MCF 10A (cell line): ENCODE results near the gene NWD2. TPM values are rescaled to one million over a fixed set of nuclear protein-coding genes. Genes with fewer than 3 reads are reported as not detected.

ENCODE experiments used
- BruUV-seq: library from RNA; stranded (reverse); fragments of 400-500 nt; replicated peaks from 2 replicates; lab custom pipeline; 2021; lab: Mats Ljungman, UMichigan
- CTCF ChIA-PET: fragments of 300-600 bp; sonication (Branson Sonifier 250); formaldehyde crosslinking; extraction: SDS; loops from one replicate; lab custom pipeline; 2021; ENCODE audit warnings: antibody characterized with exemption, inconsistent platforms; lab: Yijun Ruan, JAX
- POLR2A ChIA-PET: fragments of 300-600, 350-650 bp; sonication (Branson Sonifier 250); formaldehyde crosslinking; extraction: SDS; loops from one replicate; lab custom pipeline; 2020; ENCODE audit warnings: antibody characterized with exemption, inconsistent platforms; lab: Yijun Ruan, JAX
- DNase-seq: peaks from one replicate; pipeline ENCODE4 v3.0.0-alpha.2; 2018; ENCODE audit not compliant: unreplicated experiment
- H3K27ac Mint-ChIP-seq: one replicate; pipeline ENCODE4 v1.8.0; 2022; ENCODE audit warnings: mild to moderate bottlenecking, low read depth, mixed read lengths; ENCODE audit not compliant: unreplicated experiment
- H3K27me3 Mint-ChIP-seq: one replicate; pipeline ENCODE4 v1.8.0; 2022; ENCODE audit warnings: mixed read lengths; ENCODE audit not compliant: insufficient read depth, unreplicated experiment
- H3K36me3 Mint-ChIP-seq: one replicate; pipeline ENCODE4 v1.8.0; 2022; ENCODE audit warnings: mild to moderate bottlenecking, moderate library complexity, mixed read lengths; ENCODE audit not compliant: insufficient read depth, unreplicated experiment
- H3K4me1 Mint-ChIP-seq: one replicate; pipeline ENCODE4 v1.8.0; 2022; ENCODE audit warnings: mixed read lengths; ENCODE audit not compliant: insufficient read depth, unreplicated experiment
- H3K4me3 Mint-ChIP-seq: one replicate; pipeline ENCODE4 v1.8.0; 2022; ENCODE audit warnings: mild to moderate bottlenecking, moderate library complexity, mixed read lengths; ENCODE audit not compliant: unreplicated experiment
- H3K9me3 Mint-ChIP-seq: one replicate; pipeline ENCODE4 v1.8.0; 2022; ENCODE audit warnings: mixed read lengths; ENCODE audit not compliant: unreplicated experiment
- intact Hi-C: fragments of 100-400 bp; cut with micrococcal nuclease; formaldehyde crosslinking; loops from 2 replicates; pipeline ENCODE4 v1.14.1; 2022
- total RNA-seq: library from RNA; stranded (reverse); gene quantifications from 2 replicates; pipeline ENCODE4 v1.2.3, GENCODE V29; 2022
- TF ChIP-seq, protein P1 (sequence below): fragments of 200-600 bp; IDR thresholded peaks from one replicate; pipeline ENCODE4 v1.8.0; 2022; ENCODE audit warnings: antibody characterized with exemption, mild to moderate bottlenecking; ENCODE audit not compliant: unreplicated experiment

The NWD2 gene
- total RNA-seq, 1 experiment from 2014 or later = not detected

DNA sequence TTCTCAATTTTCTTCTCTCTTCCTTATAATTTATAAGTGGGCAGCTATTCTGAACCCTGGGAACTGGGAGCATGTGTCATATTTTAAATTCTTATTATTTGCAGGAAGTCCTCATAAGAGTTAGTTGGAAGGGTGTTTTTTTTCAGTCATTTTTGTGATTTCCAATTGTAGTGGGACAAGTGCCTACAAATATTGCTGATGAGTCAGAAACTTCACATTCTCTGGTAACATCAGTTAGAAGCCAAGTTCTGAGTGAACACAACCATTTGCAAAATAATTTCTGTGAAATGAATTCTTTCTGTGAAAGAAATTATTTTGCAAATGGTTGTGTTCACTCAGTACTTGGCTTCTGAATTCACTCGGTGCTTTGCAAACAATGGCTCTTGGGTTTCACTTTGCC, 20.8 kb upstream of the NWD2 start:
- CTCF ChIA-PET = no interaction called here
- Mint-ChIP-seq H3K27ac (no peak overlapping the region), H3K36me3 (no peaks in the 10 kb centered on the region), H3K4me3 (no peak overlapping the region), H3K4me1 (no peaks in the 10 kb centered on the region), H3K27me3 (no peaks in the 10 kb centered on the region), H3K9me3 (no peaks in the 10 kb centered on the region)
- POLR2A ChIA-PET = no interaction called here
- TF ChIP-seq, protein P1, sequence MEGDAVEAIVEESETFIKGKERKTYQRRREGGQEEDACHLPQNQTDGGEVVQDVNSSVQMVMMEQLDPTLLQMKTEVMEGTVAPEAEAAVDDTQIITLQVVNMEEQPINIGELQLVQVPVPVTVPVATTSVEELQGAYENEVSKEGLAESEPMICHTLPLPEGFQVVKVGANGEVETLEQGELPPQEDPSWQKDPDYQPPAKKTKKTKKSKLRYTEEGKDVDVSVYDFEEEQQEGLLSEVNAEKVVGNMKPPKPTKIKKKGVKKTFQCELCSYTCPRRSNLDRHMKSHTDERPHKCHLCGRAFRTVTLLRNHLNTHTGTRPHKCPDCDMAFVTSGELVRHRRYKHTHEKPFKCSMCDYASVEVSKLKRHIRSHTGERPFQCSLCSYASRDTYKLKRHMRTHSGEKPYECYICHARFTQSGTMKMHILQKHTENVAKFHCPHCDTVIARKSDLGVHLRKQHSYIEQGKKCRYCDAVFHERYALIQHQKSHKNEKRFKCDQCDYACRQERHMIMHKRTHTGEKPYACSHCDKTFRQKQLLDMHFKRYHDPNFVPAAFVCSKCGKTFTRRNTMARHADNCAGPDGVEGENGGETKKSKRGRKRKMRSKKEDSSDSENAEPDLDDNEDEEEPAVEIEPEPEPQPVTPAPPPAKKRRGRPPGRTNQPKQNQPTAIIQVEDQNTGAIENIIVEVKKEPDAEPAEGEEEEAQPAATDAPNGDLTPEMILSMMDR = no peak
- DNase-seq = no peak
- BruUV-seq = no TSS peak
- intact Hi-C loops = no loop called here

DNA sequence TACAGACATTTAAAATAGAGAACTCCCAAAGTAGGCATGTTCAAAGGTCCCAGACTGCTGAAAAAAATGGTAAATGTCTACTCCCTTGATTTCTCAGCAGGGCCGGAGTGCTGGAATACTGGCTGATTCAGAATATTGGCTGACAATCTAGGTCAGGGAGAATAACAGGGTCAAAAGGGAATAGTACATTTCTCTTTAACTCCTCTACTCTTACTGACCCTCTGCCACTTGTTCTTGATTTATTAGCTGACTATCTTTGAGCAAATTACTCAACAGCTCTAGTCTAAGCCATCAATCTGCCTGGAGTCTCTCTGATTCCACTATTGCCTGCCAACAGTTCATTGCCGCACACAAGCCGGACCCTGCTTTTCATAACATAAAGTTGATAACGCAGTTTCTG, 19.7 kb upstream of the NWD2 start:
- POLR2A ChIA-PET = no interaction called here
- BruUV-seq = no TSS peak
- TF ChIP-seq, protein P1 = no peak
- CTCF ChIA-PET = interaction anchor here (1.0 kb wide), 1 partner anchor 13 kb away, joined by 3 read pairs; no protein-coding TSS in a partner anchor
- DNase-seq = no peak
- Mint-ChIP-seq H3K9me3 (no peaks in the 10 kb centered on the region), H3K36me3 (no peaks in the 10 kb centered on the region), H3K27me3 (no peaks in the 10 kb centered on the region), H3K4me3 (no peak overlapping the region), H3K27ac (no peak overlapping the region), H3K4me1 (no peaks in the 10 kb centered on the region)
- intact Hi-C loops = no loop called here

DNA sequence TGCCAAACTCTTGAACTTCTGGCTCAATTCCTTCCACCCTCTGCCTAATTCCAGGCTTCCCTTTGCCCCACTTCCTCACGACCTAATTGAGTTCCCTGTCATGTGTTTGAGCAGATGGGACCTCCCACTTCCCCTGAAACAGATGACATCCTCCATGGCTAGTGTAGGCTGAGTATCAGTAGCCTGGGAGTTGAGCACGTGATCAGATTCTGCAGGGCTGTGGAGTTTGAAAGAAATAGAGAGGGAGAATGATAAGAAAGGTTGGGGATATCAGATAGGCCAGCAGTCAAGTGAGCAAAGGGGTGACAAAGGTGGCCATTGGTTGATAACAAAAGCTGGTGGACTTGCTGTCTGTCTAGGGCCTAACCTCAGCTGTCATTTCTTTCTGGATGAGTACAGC, 18.8 kb upstream of the NWD2 start:
- intact Hi-C loops = no loop called here
- TF ChIP-seq, protein P1 = no peak
- no peaks in the 10 kb centered on the region for H3K4me1 Mint-ChIP-seq
- CTCF ChIA-PET = no interaction called here
- POLR2A ChIA-PET = interaction anchor here (0.7 kb wide), 1 partner anchor 1328 kb away, joined by 4 read pairs; no protein-coding TSS in a partner anchor
- H3K4me3 Mint-ChIP-seq = no peak overlapping the region
- H3K27ac Mint-ChIP-seq = no peak overlapping the region
- BruUV-seq = no TSS peak
- H3K27me3 Mint-ChIP-seq = no peaks in the 10 kb centered on the region
- H3K36me3 Mint-ChIP-seq = no peaks in the 10 kb centered on the region
- no peak for DNase-seq
- no peaks in the 10 kb centered on the region for H3K9me3 Mint-ChIP-seq

DNA sequence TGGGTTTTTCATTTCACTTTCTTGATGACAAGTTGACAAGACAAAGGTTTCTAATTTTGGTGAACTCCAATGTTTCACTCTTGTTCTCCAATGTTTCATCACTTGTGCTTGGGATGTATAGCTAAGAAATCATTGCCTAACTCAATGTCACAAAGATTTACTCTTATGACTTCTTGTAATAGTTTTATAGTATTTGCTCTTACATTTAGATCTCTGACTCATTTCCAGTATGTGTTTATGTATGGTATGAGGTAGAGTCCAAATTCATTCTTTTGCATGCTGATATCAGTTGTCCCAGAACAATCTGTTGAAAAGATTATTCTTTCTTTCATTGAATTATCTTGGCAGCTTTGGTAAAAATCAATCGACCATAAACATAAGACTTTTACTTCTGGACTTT, 12.2 kb upstream of the NWD2 start:
- Mint-ChIP-seq H3K27ac (no peak overlapping the region), H3K9me3 (no peaks in the 10 kb centered on the region), H3K36me3 (no peaks in the 10 kb centered on the region), H3K4me1 (no peaks in the 10 kb centered on the region), H3K27me3 (no peaks in the 10 kb centered on the region), H3K4me3 (no peak overlapping the region)
- no peak for DNase-seq
- POLR2A ChIA-PET = no interaction called here
- CTCF ChIA-PET = no interaction called here
- BruUV-seq = no TSS peak
- TF ChIP-seq, protein P1 = no peak
- intact Hi-C loops = no loop called here
